Lower leg skin (tissue), 3 donors: ENCODE results near the gene SERTM1.

Source experiments
- CTCF ChIP-seq, 3 donors: fragments of 450-650 bp; IDR thresholded peaks; one replicate each; pipeline ENCODE4 v1.5.1; 2016; ENCODE audit warnings: antibody characterized with exemption in 3 of 3, mild to moderate bottlenecking in 3 of 3, moderate library complexity in 2 of 3
- POLR2A ChIP-seq, 2 donors: fragments of 450-650 bp; IDR thresholded peaks; one replicate each; pipeline ENCODE4 v1.6.1; 2016 to 2017; ENCODE audit warnings: antibody characterized with exemption in 2 of 2, mild to moderate bottlenecking in 1 of 2, moderate library complexity in 1 of 2

DNA sequence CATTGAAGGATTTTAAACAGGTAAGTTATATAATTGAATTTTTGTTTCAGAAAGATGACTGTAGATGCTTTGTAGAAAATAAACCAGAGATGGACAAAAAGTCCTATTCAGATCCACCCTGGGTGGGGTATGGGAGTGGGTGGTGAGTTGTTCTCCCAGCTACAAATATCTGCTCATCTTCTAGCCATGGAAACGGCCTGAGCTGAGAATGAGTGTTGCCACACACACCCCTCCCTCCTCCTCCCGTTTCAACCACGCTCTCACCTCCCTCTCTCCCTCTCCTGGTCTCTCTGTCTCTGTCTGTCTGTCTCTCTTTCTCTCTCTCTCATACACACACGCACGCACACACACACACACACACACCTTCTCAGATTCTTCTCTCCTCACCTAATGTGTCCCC lies 26.4 kb downstream of the SERTM1 start:
- TF ChIP-seq CTCF (IDR thresholded peaks at IDR 0.05) (no peak), POLR2A (IDR thresholded peaks at IDR 0.05) (no peak)
